Heart left ventricle (tissue), 13 donors: Measurements from ENCODE around the gene VCPKMT.

Experiments used
- CTCF ChIP-seq, 12 donors: fragments of 200-600 bp; sonication (generic) in 4 of 12; IDR thresholded peaks; one replicate each; pipeline versions ENCODE4 v1.5.0 to v1.8.0; 2018 to 2022; ENCODE audit warnings: antibody characterized with exemption in 12 of 12, mild to moderate bottlenecking in 5 of 12
- POLR2A ChIP-seq, 2 donors: fragments of 450-650 bp; IDR thresholded peaks; one replicate each; pipeline ENCODE4 v1.6.1; 2017; ENCODE audit warnings: antibody characterized with exemption in 2 of 2, mild to moderate bottlenecking in 2 of 2, moderate library complexity in 2 of 2
- donor health status: ischemic (EF 13 %, LVEDD 7.1; RV severe dilation, severe dysfunction).
- donor health status: DM: no; HTN: yes; CAD: no.
- donor health status: DM: no; HTN: no; CAD: no.
- donor health status: ischemic (EF 25% LVEDD 6.9; RV normal size, moderate dysfunction).
- donor health status: ischemic (EF 25% LVEDD 5.7; RV mildly dilated, moderate dysfunction).
- donor health status: ischemic (EF 35%, LVEDD 5.7; RV mildly dilated, moderate dysfunction).
- donor health status: nonischemic (EF 11% LVEDD 7.7; RV severe dilation, severe dysfunction).
- donor health status: DM: yes; HTN: yes; CAD: no.
- donor health status: PGD.
- donor health status: ischemic (EF 29% LVEDD 5.4; RV normal size, mild dysfunction).
- donor health status: nonischemic (EF 23%, LVEDD 6.1; RV moderate dilation, normal function).

GRCh38 chr14:50084666-50085065 lies 31.7 kb downstream of the VCPKMT start:
- no peak for TF ChIP-seq CTCF (IDR thresholded peaks at IDR 0.05)
- no peak for TF ChIP-seq POLR2A (IDR thresholded peaks at IDR 0.05)
